Left renal pelvis (tissue), 4 donors: Measurements from ENCODE around the gene PIH1D1. TPM values are rescaled to one million over a fixed set of nuclear protein-coding genes. Genes with fewer than 3 reads are reported as not detected.
"Not testable (repeated sequence)": the region's sequence is repeated elsewhere in the genome, so short reads cannot be mapped to it uniquely, and the experiment has no call there.

ENCODE experiments used
- DNase-seq, 4 donors: peaks; one replicate each; pipeline ENCODE4 v3.0.0-alpha.2; 2013; ENCODE audit warnings: low read depth in 4 of 4, low spot score in 3 of 4
- polyA plus RNA-seq, 4 donors: library from polyadenylated mRNA; unstranded; fragments of 120-200 nt; gene quantifications; one replicate each; pipeline ENCODE4 v1.2.1, GENCODE V29; 2013; ENCODE audit not compliant: insufficient read length in 4 of 4

Gene PIH1D1
- polyA plus RNA-seq, 4 donors = 52.5 to 104 (median 82.3) TPM

- no peak for DNase-seq
These were observed 34.6 kb upstream of the PIH1D1 start for GRCh38 chr19:49486232-49486631.

GRCh38 chr19:49481020-49481683 is 29.5 kb upstream of the PIH1D1 start:
- DNase-seq = no peak

GRCh38 chr19:49479975-49480628 is 28.5 kb upstream of the PIH1D1 start:
- DNase-seq = no peak

- no peak for DNase-seq
These were observed 24.6 kb upstream of the PIH1D1 start for GRCh38 chr19:49475995-49476880.

- DNase-seq = no peak
These were observed 23.7 kb upstream of the PIH1D1 start for GRCh38 chr19:49475191-49475917.

GRCh38 chr19:49474542-49474924 is 22.9 kb upstream of the PIH1D1 start:
- DNase-seq = no peak

- DNase-seq = no peak
These were observed 22.4 kb upstream of the PIH1D1 start, which contains the start of gene FLT3LG for GRCh38 chr19:49473868-49474541. Gene FLT3LG, plus strand, starts transcription at chr19:49474215. Its CDS starts 425 bp downstream, at chr19:49474640.

GRCh38 chr19:49473501-49473867 is 21.9 kb upstream of the PIH1D1 start:
- DNase-seq = not testable (repeated sequence)

- DNase-seq = no peak
These were observed 21.3 kb upstream of the PIH1D1 start for GRCh38 chr19:49472936-49473335.

- DNase-seq = no peak
These were observed 19.0 kb upstream of the PIH1D1 start for GRCh38 chr19:49470615-49470978.

- DNase-seq = no peak
These were observed 18.4 kb upstream of the PIH1D1 start for GRCh38 chr19:49469828-49470614.

GRCh38 chr19:49468746-49469447 is 17.3 kb upstream of the PIH1D1 start:
- DNase-seq = no peak

GRCh38 chr19:49468199-49468598 is 16.6 kb upstream of the PIH1D1 start:
- DNase-seq = no peak

GRCh38 chr19:49465371-49465770 is 13.8 kb upstream of the PIH1D1 start:
- no peak for DNase-seq

- DNase-seq = no peak
These were observed 12.5 kb upstream of the PIH1D1 start for GRCh38 chr19:49463960-49464740.

GRCh38 chr19:49462492-49462891 is 10.9 kb upstream of the PIH1D1 start:
- no peak for DNase-seq

- no peak for DNase-seq
These were observed 10.0 kb upstream of the PIH1D1 start for GRCh38 chr19:49461656-49462055.

GRCh38 chr19:49461130-49461529 is 9.5 kb upstream of the PIH1D1 start:
- not testable (repeated sequence) for DNase-seq
